T-helper 1 cell treated with Interleukin-12 subunit alpha and Interleukin-12 subunit beta and Interleukin-4 antibody, amounts not matched to agents 30 μg/mL and 1 μg/mL, for 36 hours (primary cell): ENCODE results near the gene BAHCC1.
A peak's percentile ranks its signal among the peaks of the same experiment; 100 is the strongest.

ENCODE experiments used
- H3K27ac Mint-ChIP-seq: one replicate; pipeline ENCODE4 v1.8.0; 2021; ENCODE audit warnings: mild to moderate bottlenecking, mixed read lengths
- H3K27me3 Mint-ChIP-seq: one replicate; pipeline ENCODE4 v1.8.0; 2021; ENCODE audit warnings: low read depth, mixed read lengths
- H3K36me3 Mint-ChIP-seq: one replicate; pipeline ENCODE4 v1.8.0; 2021; ENCODE audit warnings: low read depth, mixed read lengths
- H3K4me1 Mint-ChIP-seq: one replicate; pipeline ENCODE4 v1.8.0; 2021; ENCODE audit warnings: low read depth, mixed read lengths
- H3K4me3 Mint-ChIP-seq: one replicate; pipeline ENCODE4 v1.8.0; 2021; ENCODE audit warnings: mild to moderate bottlenecking, moderate library complexity, mixed read lengths
- H3K9me3 Mint-ChIP-seq: one replicate; pipeline ENCODE4 v1.8.0; 2021; ENCODE audit warnings: mixed read lengths

Gene BAHCC1

DNA sequence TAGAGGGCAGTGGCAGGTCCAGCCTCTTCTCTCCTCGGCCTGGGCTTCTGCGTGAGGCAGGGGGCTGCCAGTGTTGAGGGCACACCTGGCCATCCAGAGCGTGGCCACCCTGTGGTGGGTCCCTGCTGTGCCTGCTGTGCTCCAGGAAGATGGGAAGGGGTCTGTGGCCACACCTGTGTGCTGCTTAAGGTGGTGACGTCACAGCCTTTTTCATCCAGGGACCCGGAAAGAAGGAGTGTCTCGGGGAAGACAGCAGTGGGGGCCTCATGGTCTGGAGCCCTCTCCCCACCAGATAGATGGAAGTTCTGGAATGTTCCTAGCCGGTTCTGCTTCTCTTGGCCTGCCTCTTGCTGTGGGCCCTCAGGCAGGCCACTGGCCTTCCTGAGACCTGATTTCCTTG is 80.8 kb downstream of the BAHCC1 start:
- Mint-ChIP-seq H3K27ac (no peak overlapping the region), H3K4me1 (no peaks in the 10 kb centered on the region), H3K36me3 (no peaks in the 10 kb centered on the region), H3K4me3 (no peak overlapping the region), H3K9me3 (no peaks in the 10 kb centered on the region), H3K27me3 (peaks cover 25% of the 10 kb centered on the region)

DNA sequence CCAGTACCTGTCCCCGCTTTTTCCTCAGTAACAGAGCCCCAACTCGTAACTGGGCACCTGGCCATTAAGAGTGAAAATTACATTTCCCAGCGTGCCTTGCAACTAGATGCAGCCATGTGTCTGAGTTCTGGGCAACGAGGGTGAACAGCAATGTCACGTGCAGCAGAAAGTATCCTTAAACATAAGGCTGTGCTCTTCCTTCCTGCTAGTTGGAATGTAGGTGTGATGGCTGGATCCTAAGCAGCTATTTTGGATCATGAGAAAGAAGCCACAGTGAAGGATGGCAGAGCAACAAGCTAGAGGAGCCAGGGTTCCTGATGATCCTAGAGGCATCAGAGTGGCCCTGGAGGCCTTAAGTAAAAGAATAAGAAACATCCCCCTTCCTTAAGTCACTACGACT is 81.4 kb downstream of the BAHCC1 start:
- Mint-ChIP-seq H3K4me1 (no peaks in the 10 kb centered on the region), H3K27me3 (peaks cover 26% of the 10 kb centered on the region), H3K27ac (no peak overlapping the region), H3K4me3 (no peak overlapping the region), H3K36me3 (no peaks in the 10 kb centered on the region), H3K9me3 (no peaks in the 10 kb centered on the region)

- no peaks in the 10 kb centered on the region for H3K9me3 Mint-ChIP-seq
- H3K27ac Mint-ChIP-seq: no peak overlapping the region
- H3K4me3 Mint-ChIP-seq: no peak overlapping the region
- no peaks in the 10 kb centered on the region for H3K36me3 Mint-ChIP-seq
- peaks cover 32% of the 10 kb centered on the region for H3K27me3 Mint-ChIP-seq
- no peaks in the 10 kb centered on the region for H3K4me1 Mint-ChIP-seq
These were observed 81.9 kb downstream of the BAHCC1 start for GRCh38 chr17:81477173-81477572.

GRCh38 chr17:81478119-81478518 is 82.9 kb downstream of the BAHCC1 start:
- Mint-ChIP-seq H3K9me3 (no peaks in the 10 kb centered on the region), H3K27me3 (peaks cover 41% of the 10 kb centered on the region), H3K4me3 (no peak overlapping the region), H3K27ac (no peak overlapping the region), H3K36me3 (no peaks in the 10 kb centered on the region), H3K4me1 (no peaks in the 10 kb centered on the region)

DNA sequence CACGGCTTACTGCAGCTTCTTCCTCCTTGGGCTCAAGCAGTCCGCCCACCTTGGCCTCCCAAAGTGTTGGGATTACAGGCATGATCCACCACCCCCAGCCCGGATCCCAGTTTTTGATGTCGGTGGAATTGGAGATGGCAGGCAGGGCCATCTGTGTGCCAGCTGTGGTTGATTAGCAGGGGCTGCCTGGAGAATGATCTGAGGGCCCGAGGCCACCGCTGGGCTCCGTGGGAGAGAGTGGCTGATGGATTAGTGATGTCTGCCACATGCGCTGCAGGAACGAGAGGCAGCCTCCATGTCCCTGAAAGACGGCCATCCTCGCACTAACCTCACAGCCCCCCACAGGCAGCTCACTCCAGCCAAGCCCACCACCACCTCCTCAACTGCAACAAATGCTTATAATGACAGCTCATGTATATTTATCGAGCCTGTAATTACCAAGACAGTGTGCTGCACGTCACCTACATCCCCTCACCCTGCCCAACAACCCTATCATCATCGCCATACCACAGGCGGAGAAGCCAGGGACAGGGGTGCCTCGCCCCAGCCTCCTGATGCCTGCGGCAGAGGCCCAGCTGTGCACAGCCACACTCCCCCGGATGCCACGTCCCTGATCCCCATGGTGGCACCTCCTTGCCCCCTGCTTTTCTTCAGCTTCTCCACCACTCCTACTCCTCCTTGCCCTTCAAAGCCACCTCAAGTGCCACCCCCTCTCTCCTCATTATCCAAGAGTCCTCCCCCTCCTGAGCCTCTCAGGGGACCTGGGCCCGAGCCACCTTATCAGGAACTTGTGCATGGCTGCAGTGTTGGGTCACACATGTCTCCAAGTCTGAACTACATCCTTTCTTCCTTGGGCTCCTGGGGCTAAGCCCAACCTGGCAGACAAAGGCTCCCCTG is 84.2 kb downstream of the BAHCC1 start:
- no peaks in the 10 kb centered on the region for H3K9me3 Mint-ChIP-seq
- no peaks in the 10 kb centered on the region for H3K36me3 Mint-ChIP-seq
- no peaks in the 10 kb centered on the region for H3K4me1 Mint-ChIP-seq
- H3K27ac Mint-ChIP-seq: no peak overlapping the region
- H3K4me3 Mint-ChIP-seq: peak overlapping the region; percentile 4
- peaks cover 42% of the 10 kb centered on the region for H3K27me3 Mint-ChIP-seq

DNA sequence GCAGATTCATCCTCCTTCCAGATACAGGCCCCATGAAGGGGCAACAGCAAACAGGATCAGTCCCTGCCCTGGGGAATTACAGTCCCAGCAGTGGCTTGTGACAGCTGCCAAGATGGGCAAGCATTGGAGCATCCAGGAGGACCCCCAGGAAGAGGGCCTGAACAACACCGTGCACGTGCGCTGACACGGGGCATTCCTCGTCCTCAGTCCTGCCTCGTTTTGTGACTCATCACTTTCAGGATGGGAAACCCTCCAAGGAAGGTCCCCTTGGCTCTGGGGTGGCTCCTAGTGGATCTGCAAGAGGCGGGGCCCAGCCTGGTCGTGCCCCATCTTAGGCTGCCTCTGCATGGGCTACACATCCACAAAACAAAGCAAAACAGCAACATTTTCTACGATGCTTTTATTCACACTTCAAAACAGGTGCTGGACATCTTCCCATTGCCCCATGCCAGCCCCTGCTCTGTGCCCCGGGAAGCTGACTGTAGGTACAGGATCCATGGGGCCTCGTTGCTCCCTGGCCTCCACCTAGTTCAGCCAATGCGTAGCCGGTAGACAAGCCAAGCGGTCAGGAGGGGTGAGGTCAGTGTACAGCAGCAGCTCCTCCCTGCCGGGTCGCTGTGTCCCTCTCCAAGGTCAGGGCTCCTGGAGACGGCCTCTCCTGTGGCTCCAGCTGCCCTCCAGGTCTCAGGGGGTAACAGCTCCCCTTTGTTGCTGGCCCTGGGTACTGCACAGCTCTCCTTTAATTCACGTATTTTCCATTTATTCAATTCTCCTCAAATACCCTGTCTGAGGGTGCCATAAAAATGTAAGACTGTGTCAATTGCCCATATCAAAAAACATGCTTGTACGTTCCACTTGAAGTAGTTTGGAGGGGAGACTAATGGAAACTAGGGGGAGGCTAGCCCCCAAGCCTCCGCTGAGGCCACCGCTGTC is 85.1 kb downstream of the BAHCC1 start:
- Mint-ChIP-seq H3K36me3 (no peaks in the 10 kb centered on the region), H3K4me1 (no peaks in the 10 kb centered on the region), H3K27me3 (peaks cover 42% of the 10 kb centered on the region), H3K9me3 (no peaks in the 10 kb centered on the region), H3K27ac (no peak overlapping the region), H3K4me3 (peak overlapping the region; percentile 4)

GRCh38 chr17:81481073-81481799 is 86.0 kb downstream of the BAHCC1 start:
- H3K9me3 Mint-ChIP-seq: no peaks in the 10 kb centered on the region
- no peaks in the 10 kb centered on the region for H3K36me3 Mint-ChIP-seq
- H3K4me3 Mint-ChIP-seq: peak overlapping the region; percentile 70
- H3K27me3 Mint-ChIP-seq: peaks cover 45% of the 10 kb centered on the region
- peaks cover 3% of the 10 kb centered on the region for H3K4me1 Mint-ChIP-seq
- H3K27ac Mint-ChIP-seq: no peak overlapping the region

DNA sequence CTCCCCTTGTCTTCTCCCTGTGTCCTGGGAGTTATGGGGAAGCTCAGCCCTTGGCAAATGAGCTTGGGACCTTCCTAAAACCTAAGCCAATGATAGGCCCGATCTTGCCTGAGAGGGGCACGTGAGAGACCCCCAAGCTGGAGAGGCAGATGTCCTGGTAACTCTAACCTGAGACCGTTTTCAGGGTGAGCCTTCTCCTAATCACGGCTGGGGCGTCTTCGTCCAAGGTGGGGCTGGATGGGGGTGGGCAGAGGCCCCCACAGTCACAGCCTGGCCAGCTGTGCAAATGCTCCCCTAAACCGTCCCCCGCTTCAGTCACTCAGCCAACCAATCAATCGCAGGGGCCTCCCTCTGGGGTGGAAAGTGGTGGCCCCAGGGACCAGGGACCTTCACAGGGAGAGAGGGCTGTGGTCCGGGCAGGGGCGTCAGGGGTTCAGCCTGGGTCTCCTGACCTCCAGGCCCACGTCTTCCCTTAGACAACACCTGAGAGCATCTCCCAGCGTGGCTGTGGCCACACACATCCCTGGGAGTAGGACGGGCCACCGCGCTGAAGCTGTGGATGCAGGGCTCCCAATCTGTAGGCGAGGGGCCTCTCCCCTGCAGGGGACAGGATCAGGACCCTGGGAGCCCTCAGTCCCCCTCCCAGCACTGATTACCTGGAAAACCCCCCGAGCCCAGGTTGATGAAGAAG is 86.7 kb downstream of the BAHCC1 start:
- H3K4me1 Mint-ChIP-seq: peaks cover 6% of the 10 kb centered on the region
- no peaks in the 10 kb centered on the region for H3K36me3 Mint-ChIP-seq
- H3K9me3 Mint-ChIP-seq: no peaks in the 10 kb centered on the region
- no peak overlapping the region for H3K27ac Mint-ChIP-seq
- H3K27me3 Mint-ChIP-seq: peaks cover 46% of the 10 kb centered on the region
- peak overlapping the region; percentile 70 for H3K4me3 Mint-ChIP-seq

DNA sequence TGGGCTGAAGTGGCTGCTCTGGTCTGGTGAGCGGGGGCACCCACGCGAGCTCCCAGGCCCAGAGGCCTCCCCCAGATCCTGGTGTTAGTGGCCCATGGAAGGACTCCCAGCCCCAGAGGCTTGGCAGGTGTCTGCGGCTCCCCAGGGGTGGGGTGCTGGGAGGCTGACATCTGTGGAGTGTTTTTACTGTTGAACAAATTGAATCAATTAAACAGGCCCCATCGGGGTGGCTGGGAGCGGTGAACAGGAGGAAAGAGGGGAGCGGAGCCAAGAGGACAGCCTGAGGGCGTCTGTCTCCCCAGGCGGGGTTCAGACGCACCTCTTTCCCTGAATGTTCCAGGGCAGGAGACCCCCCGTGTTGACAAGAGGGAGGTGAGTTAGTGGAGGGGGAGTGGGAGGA is 87.4 kb downstream of the BAHCC1 start:
- peaks cover 46% of the 10 kb centered on the region for H3K27me3 Mint-ChIP-seq
- H3K27ac Mint-ChIP-seq: no peak overlapping the region
- H3K4me1 Mint-ChIP-seq: peaks cover 6% of the 10 kb centered on the region
- no peak overlapping the region for H3K4me3 Mint-ChIP-seq
- no peaks in the 10 kb centered on the region for H3K9me3 Mint-ChIP-seq
- H3K36me3 Mint-ChIP-seq: no peaks in the 10 kb centered on the region

GRCh38 chr17:81483085-81483861 is 88.0 kb downstream of the BAHCC1 start:
- H3K4me1 Mint-ChIP-seq: peaks cover 6% of the 10 kb centered on the region
- no peak overlapping the region for H3K4me3 Mint-ChIP-seq
- no peaks in the 10 kb centered on the region for H3K9me3 Mint-ChIP-seq
- no peaks in the 10 kb centered on the region for H3K36me3 Mint-ChIP-seq
- H3K27ac Mint-ChIP-seq: no peak overlapping the region
- peaks cover 40% of the 10 kb centered on the region for H3K27me3 Mint-ChIP-seq

GRCh38 chr17:81483862-81484194 is 88.6 kb downstream of the BAHCC1 start:
- H3K4me1 Mint-ChIP-seq: peaks cover 6% of the 10 kb centered on the region
- H3K27me3 Mint-ChIP-seq: peaks cover 38% of the 10 kb centered on the region
- no peak overlapping the region for H3K4me3 Mint-ChIP-seq
- no peaks in the 10 kb centered on the region for H3K9me3 Mint-ChIP-seq
- H3K36me3 Mint-ChIP-seq: no peaks in the 10 kb centered on the region
- H3K27ac Mint-ChIP-seq: no peak overlapping the region

DNA sequence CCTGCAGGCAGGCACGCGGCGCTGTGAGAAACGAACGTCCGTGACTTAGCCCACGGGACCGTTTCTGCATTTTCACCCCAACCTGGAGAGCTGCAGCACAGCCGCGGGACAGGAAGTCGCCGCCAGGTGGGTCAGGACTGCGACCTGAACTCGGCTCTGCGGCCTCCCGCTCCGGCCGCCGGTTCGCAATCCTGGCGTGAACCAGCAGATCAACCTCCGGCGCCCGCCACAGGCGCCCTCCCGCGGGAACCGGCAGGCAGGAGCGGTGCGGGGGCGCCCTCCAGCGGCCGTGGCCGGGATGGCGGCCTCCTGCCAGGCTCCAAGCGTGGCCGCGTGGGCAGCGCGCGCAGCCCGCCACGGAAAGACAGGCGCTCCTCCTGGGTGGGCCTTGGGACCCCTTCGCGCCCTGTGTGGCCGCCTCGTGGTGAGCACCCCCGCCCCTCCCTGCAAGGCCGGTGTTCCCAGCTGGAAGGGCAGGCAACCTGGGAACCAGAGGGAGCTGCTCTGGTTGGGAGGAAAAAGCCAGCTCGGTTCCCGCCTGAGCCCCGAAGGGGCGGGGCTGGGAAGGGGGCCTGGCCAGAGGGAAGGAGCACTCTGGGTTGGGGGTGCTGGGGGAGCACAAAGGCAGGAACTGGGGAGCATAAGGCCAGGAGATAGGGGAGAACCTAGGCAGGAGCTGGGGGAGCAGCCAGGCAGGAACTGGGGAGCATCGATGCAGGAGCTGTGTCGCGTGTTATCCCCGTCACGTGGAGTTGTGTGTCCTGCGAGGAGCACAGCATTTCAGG is 89.1 kb downstream of the BAHCC1 start:
- Mint-ChIP-seq H3K27me3 (peaks cover 37% of the 10 kb centered on the region), H3K27ac (no peak overlapping the region), H3K36me3 (no peaks in the 10 kb centered on the region), H3K9me3 (no peaks in the 10 kb centered on the region), H3K4me1 (peaks cover 6% of the 10 kb centered on the region), H3K4me3 (no peak overlapping the region)
